ENCODE results near the gene AMPD3. TPM values are rescaled to one million over a fixed set of nuclear protein-coding genes. Genes with fewer than 3 reads are reported as not detected.

AMPD3 gene
- total and polyA plus RNA-seq, 2 donors (not counting 3 experiments of a cell fraction or from before 2014, with no cell fraction given), result 1.4 to 2.5 TPM

- Histone ChIP-seq H3K27ac (ENCODE audit: insufficient read depth, low read depth, low read length) (no peak overlapping the region), H3K9me3 (replicated peaks; ENCODE audit: control insufficient read depth, insufficient read depth, low read length) (no peaks in the 10 kb centered on the region), H3K36me3 (ENCODE audit: control insufficient read depth in 2 of 2, extremely low read depth in 1 of 2, insufficient read depth in 2 of 2, low read length in 2 of 2) (no peaks in the 10 kb centered on the region), H3K79me2 (ENCODE audit: control insufficient read depth, insufficient read depth, low read length) (no peaks in the 10 kb centered on the region), H3K27me3 (ENCODE audit: control insufficient read depth in 2 of 2, insufficient read depth in 2 of 2, low read length in 2 of 2) (no peaks in the 10 kb centered on the region), H3K4me3 (replicated peaks in 1 of 3; ENCODE audit: insufficient read depth in 1 of 3, low read depth in 1 of 3, low read length in 3 of 3) (no peak overlapping the region), H3K9ac (replicated peaks; ENCODE audit: extremely low read depth, insufficient read depth, low read length) (no peak overlapping the region), H3K4me1 (ENCODE audit: control insufficient read depth, extremely low read depth, insufficient read depth, low read length) (peaks cover 19% of the 10 kb centered on the region), H2AFZ (ENCODE audit: low read depth, low read length) (no peak overlapping the region), H4K20me1 (replicated peaks; ENCODE audit: control insufficient read depth, extremely low read depth, insufficient read depth, low read length) (no peaks in the 10 kb centered on the region), H3K4me2 (ENCODE audit: insufficient read depth, low read length) (no peak overlapping the region), H3K9me1 (replicated peaks; ENCODE audit: control insufficient read depth, extremely low read depth, insufficient read depth, low read length) (no peaks in the 10 kb centered on the region)
- ChIA-PET CTCF (interaction anchor here (0.8 kb wide), 1 partner anchor 10 kb away, joined by 3 read pairs; no protein-coding TSS in a partner anchor), POLR2A (no interaction called here)
- BruUV-seq (replicated peaks), result no TSS peak
- FAIRE-seq, result no peak
- intact Hi-C loops (cut with micrococcal nuclease) (no loop called here), dilution Hi-C loops (cut with MboI; ENCODE audit: extremely low pct_ligation_motif_present, low sequenced_read_pairs) (no loop called here)
- TF ChIP-seq GATA2 (IDR thresholded peaks at IDR 0.05; ENCODE audit: insufficient read depth, insufficient read length, low read depth, low read length) (no peak), MYC (IDR thresholded peaks at IDR 0.05; ENCODE audit: low read depth, low read length) (no peak), JUN (IDR thresholded peaks at IDR 0.05; ENCODE audit: borderline replicate concordance, insufficient read depth, insufficient read length, low read depth) (no peak), EZH2 (IDR thresholded peaks at IDR 0.05; ENCODE audit: borderline replicate concordance, low read depth, low read length, severe bottlenecking) (no peak), MAX (IDR thresholded peaks at IDR 0.05; ENCODE audit: insufficient read depth, insufficient read length) (no peak), POLR2A (IDR thresholded peaks at IDR 0.05; ENCODE audit: low read depth, low read length) (no peak), CTCF (IDR thresholded peaks at IDR 0.05; ENCODE audit: extremely low read depth in 1 of 2, insufficient read depth in 1 of 2, low read depth in 1 of 2, low read length in 2 of 2) (no peak), FOS (IDR thresholded peaks at IDR 0.05; ENCODE audit: borderline replicate concordance, insufficient read depth, low read length) (no peak), POLR2AphosphoS5 (IDR thresholded peaks at IDR 0.05; ENCODE audit: insufficient read depth, low read depth, low read length) (no peak)
- DNase-seq (ENCODE audit: low read depth, low spot score), result no peak
Observed at GRCh38 chr11:10502065-10502680, 47.1 kb downstream of the AMPD3 start.

Data from endothelial cell of umbilical vein (primary cell).